Activated T-cell treated with anti-CD3 and anti-CD28 coated beads for 1 hour (primary cell): ENCODE measurements around the gene NEGR1.

Source experiments
- DNase-seq: peaks from one replicate; pipeline ENCODE4 v3.0.0-alpha.2; 2020; ENCODE audit warnings: low read depth

NEGR1 gene

GRCh38 chr1:71850515-71850914 lies 431.8 kb downstream of the NEGR1 start:
- no peak for DNase-seq

GRCh38 chr1:71843012-71843411 lies 439.3 kb downstream of the NEGR1 start:
- DNase-seq, result no peak

GRCh38 chr1:71839876-71840275 lies 442.5 kb downstream of the NEGR1 start:
- DNase-seq, result no peak

- no peak for DNase-seq
Measured at GRCh38 chr1:71836904-71837303, 445.4 kb downstream of the NEGR1 start.

GRCh38 chr1:71835442-71835813 lies 446.9 kb downstream of the NEGR1 start:
- DNase-seq, result no peak

GRCh38 chr1:71834601-71835441 lies 447.5 kb downstream of the NEGR1 start:
- DNase-seq, result no peak

GRCh38 chr1:71831646-71832045 lies 450.7 kb downstream of the NEGR1 start:
- no peak for DNase-seq

GRCh38 chr1:71829346-71829745 lies 453.0 kb downstream of the NEGR1 start:
- no peak for DNase-seq

- no peak for DNase-seq
Measured at GRCh38 chr1:71828431-71829012, 453.8 kb downstream of the NEGR1 start.

GRCh38 chr1:71823708-71824305 lies 458.5 kb downstream of the NEGR1 start:
- DNase-seq, result no peak

- DNase-seq, result no peak
Measured at GRCh38 chr1:71817028-71817427, 465.3 kb downstream of the NEGR1 start.

- no peak for DNase-seq
Measured at GRCh38 chr1:71809085-71809484, 473.3 kb downstream of the NEGR1 start.

- no peak for DNase-seq
Measured at GRCh38 chr1:71804140-71804539, 478.2 kb downstream of the NEGR1 start.

- no peak for DNase-seq
Measured at GRCh38 chr1:71796006-71796405, 486.3 kb downstream of the NEGR1 start.

- DNase-seq, result no peak
Measured at GRCh38 chr1:71792264-71792663, 490.1 kb downstream of the NEGR1 start.

GRCh38 chr1:71788113-71788512 lies 494.2 kb downstream of the NEGR1 start:
- no peak for DNase-seq

- no peak for DNase-seq
Measured at GRCh38 chr1:71787699-71788098, 494.6 kb downstream of the NEGR1 start.

- DNase-seq, result no peak
Measured at GRCh38 chr1:71786218-71786617, 496.1 kb downstream of the NEGR1 start.

- DNase-seq, result no peak
Measured at GRCh38 chr1:71785450-71785849, 496.9 kb downstream of the NEGR1 start.

GRCh38 chr1:71785000-71785399 lies 497.3 kb downstream of the NEGR1 start:
- DNase-seq, result no peak

- no peak for DNase-seq
Measured at GRCh38 chr1:71784241-71784640, 498.1 kb downstream of the NEGR1 start.

- DNase-seq, result no peak
Measured at GRCh38 chr1:71783071-71783470, 499.3 kb downstream of the NEGR1 start.

- DNase-seq, result no peak
Measured at GRCh38 chr1:71781450-71781849, 500.9 kb downstream of the NEGR1 start.
